A549 treated with ZK216348 at 1 μM for 4 hours (cell line): Measurements from ENCODE around the gene CD58. TPM values are rescaled to one million over a fixed set of nuclear protein-coding genes. Genes with fewer than 3 reads are reported as not detected.

Experiments
- total RNA-seq: library from RNA; stranded (reverse); fragments of 200-300 nt; extraction: Qiagen RNA extraction; gene quantifications from 5 replicates; pipeline ENCODE4 v1.2.3, GENCODE V29; 2022; ENCODE audit warnings: low read depth

The CD58 gene, protein sequence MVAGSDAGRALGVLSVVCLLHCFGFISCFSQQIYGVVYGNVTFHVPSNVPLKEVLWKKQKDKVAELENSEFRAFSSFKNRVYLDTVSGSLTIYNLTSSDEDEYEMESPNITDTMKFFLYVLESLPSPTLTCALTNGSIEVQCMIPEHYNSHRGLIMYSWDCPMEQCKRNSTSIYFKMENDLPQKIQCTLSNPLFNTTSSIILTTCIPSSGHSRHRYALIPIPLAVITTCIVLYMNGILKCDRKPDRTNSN
- total RNA-seq, result 11.7 to 24.1 TPM (median 21.9 TPM) in 5 replicates

DNA sequence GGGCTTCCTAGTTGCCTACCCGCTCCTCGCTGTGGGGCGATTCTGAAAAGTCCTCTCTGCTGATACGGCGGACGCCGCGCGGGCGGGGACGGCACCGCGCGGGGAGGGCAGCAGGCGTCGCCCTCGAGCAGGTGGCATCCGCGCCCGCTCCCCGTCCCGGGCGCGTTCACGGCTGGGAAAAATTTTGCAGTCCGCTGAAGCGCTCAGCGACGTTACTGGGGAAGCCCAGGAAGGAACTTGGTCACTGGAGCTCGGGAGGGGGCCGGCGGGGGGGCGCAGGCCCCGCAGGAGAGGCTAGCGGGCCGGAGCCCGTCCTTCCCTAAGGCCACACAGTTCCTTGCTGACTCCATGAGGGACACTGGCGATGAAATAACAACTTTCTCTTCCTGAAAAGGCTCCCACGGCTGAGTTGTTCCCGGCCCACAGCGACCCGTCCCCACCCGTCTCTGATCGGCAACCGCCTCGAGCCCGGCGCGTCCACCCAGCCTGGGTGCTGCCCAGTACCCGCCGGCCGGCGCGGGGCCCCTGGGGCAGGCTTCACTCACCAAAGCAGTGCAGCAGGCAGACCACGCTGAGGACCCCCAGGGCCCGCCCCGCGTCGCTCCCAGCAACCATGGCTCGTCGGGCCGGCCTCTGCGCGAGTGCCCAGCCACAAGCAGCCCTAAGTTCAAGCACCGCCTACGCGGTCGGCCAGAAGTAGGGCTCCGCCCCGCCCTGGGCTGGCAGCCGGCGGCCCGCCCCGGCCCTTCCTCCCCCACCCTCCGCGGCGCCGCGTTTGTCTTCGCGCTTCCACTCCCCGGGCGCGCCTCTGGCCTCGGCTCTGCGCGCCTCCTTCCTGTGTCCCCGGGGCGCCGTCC, at the start of gene CD58:
Gene CD58, minus strand, starts transcription at position 669 of the 857 bp plus-strand sequence. Its CDS starts 54 bp downstream, at position 615.

Other genes starting within 250 kb of the CD58 start
- 214 to 240 TPM (median 219 TPM) in 5 replicates for gene ATP1A1, start 197.8 kb downstream of the CD58 start, total RNA-seq
- 14.3 to 23.2 TPM (median 19.3 TPM) in 5 replicates for gene IGSF3, start 96.7 kb upstream of the CD58 start, total RNA-seq
- not detected in 5 replicates for gene CD2, start 183.4 kb upstream of the CD58 start, total RNA-seq